Ovary (tissue), 3 donors: ENCODE results near the gene CNP.

Source experiments
- EP300 ChIP-seq: sonication (generic); formaldehyde crosslinking; IDR thresholded peaks from one replicate; pipeline ENCODE4 v1.6.1; 2017; ENCODE audit warnings: antibody characterized with exemption
- POLR2A ChIP-seq: fragments of 450-650 bp; IDR thresholded peaks from one replicate; pipeline ENCODE4 v1.6.1; 2017; ENCODE audit warnings: antibody characterized with exemption, mild to moderate bottlenecking, moderate library complexity
- TF ChIP-seq, protein P1 (sequence below), 3 donors: fragments of 450-650 bp in 2 of 3; fragments of 200-600 bp in 1 of 3; IDR thresholded peaks; one replicate each; pipeline versions ENCODE4 v1.5.1 to v1.8.0; 2016 to 2022; ENCODE audit warnings: antibody characterized with exemption in 3 of 3, mild to moderate bottlenecking in 1 of 3
- donor health status: DM: no; HTN: no; CAD: no.

DNA sequence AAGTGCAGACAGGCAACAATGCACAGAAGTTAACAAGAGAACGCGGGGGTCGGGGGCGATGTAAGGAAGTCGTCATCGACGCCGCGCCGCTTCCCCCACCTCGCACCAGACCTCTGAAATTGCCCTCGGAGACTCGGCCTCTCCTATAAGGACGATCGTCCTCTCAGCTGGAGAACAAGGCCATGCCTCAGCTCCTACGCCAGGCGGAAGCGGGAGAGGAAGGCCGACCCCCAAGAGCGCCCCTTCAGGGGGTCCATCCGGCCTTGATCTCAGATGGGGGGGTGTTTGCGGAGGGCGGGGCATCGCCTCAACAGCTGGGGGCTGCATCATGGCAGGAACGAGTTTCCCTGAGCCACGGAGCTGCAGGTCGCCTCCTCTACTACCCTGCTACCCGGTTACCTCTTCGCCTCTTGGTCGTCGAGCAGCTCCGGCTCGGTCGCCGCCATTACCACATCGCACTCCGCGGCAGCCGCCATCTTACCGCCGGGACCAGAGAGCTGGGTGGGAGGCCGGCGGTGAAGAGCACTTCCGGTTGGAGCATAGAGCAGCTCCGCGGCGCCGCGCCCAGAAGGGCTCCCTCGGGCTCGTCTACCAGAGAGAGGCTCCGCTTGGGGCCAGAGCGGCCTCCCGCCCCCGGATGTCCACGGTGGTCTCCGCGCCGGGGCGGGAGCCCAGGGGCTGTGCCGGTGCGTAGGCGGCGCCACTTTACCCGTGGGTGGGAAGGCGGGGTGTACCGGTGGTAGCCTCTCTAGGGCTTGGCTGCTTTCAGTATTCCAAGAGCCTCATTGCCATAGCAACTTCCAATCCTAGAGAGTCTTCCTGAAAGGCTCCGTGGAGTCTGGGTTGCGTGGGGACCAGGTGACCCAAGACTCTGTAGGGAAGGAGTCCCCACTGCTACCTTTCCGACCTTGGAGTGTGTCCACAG, 50.6 kb downstream of the CNP start, which contains the start of gene DNAJC7:
- TF ChIP-seq, protein P1, sequence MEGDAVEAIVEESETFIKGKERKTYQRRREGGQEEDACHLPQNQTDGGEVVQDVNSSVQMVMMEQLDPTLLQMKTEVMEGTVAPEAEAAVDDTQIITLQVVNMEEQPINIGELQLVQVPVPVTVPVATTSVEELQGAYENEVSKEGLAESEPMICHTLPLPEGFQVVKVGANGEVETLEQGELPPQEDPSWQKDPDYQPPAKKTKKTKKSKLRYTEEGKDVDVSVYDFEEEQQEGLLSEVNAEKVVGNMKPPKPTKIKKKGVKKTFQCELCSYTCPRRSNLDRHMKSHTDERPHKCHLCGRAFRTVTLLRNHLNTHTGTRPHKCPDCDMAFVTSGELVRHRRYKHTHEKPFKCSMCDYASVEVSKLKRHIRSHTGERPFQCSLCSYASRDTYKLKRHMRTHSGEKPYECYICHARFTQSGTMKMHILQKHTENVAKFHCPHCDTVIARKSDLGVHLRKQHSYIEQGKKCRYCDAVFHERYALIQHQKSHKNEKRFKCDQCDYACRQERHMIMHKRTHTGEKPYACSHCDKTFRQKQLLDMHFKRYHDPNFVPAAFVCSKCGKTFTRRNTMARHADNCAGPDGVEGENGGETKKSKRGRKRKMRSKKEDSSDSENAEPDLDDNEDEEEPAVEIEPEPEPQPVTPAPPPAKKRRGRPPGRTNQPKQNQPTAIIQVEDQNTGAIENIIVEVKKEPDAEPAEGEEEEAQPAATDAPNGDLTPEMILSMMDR (IDR thresholded peaks at IDR 0.05): peak in 1 of 3 donors; percentile 20
- no peak for TF ChIP-seq EP300
- TF ChIP-seq POLR2A: peak; percentile 60
